ENCODE results near the gene PLCE1.

Gene PLCE1

GRCh38 chr10:94037286-94037685 lies 43.6 kb downstream of the PLCE1 start:
- Histone ChIP-seq H3K9me3 (replicated peaks; ENCODE audit: insufficient read depth, low read length) (no peaks in the 10 kb centered on the region), H3K9me2 (replicated peaks; ENCODE audit: insufficient read depth, low read length) (no peaks in the 10 kb centered on the region), H3K79me2 (ENCODE audit: low read length) (no peaks in the 10 kb centered on the region), H3K27me3 (replicated peaks; ENCODE audit: insufficient read depth, low read length) (no peaks in the 10 kb centered on the region), H3K4me1 (ENCODE audit: low read length) (no peaks in the 10 kb centered on the region), H3F3A (ENCODE audit: insufficient read depth, low read length) (no peaks in the 10 kb centered on the region), H3K4me2 (ENCODE audit: low read depth, low read length) (no peak overlapping the region), H3K9ac (ENCODE audit: low read length) (no peak overlapping the region), H3K4me3 (ENCODE audit: low read length) (no peak overlapping the region), H3K36me3 (replicated peaks; ENCODE audit: insufficient read depth, low read length) (no peaks in the 10 kb centered on the region), H4K20me1 (ENCODE audit: insufficient read depth, low read length) (no peaks in the 10 kb centered on the region), H3K27ac (ENCODE audit: low read length) (no peak overlapping the region), H2AFZ (ENCODE audit: low read length) (no peak overlapping the region)
- no peak for DNase-seq
- TF ChIP-seq EZH2 (optimal IDR thresholded peaks at IDR 0.05; ENCODE audit: low read depth, low read length) (no peak), EZH2phosphoT487 (IDR thresholded peaks at IDR 0.05; ENCODE audit: low read length) (no peak), CTCF (IDR thresholded peaks at IDR 0.05; ENCODE audit: low read length) (no peak)

GRCh38 chr10:94038024-94038423 lies 44.3 kb downstream of the PLCE1 start:
- no peaks in the 10 kb centered on the region for H3F3A ChIP-seq (ENCODE audit: insufficient read depth, low read length)
- no peak overlapping the region for H2AFZ ChIP-seq (ENCODE audit: low read length)
- H3K27ac ChIP-seq (ENCODE audit: low read length), result no peak overlapping the region
- DNase-seq, result no peak
- H3K79me2 ChIP-seq (ENCODE audit: low read length), result no peaks in the 10 kb centered on the region
- no peaks in the 10 kb centered on the region for H3K4me1 ChIP-seq (ENCODE audit: low read length)
- no peak overlapping the region for H3K9ac ChIP-seq (ENCODE audit: low read length)
- no peak overlapping the region for H3K4me2 ChIP-seq (ENCODE audit: low read depth, low read length)
- no peaks in the 10 kb centered on the region for H3K36me3 ChIP-seq (replicated peaks; ENCODE audit: insufficient read depth, low read length)
- H3K9me3 ChIP-seq (replicated peaks; ENCODE audit: insufficient read depth, low read length), result no peaks in the 10 kb centered on the region
- no peak for TF ChIP-seq CTCF (IDR thresholded peaks at IDR 0.05; ENCODE audit: low read length)
- TF ChIP-seq EZH2 (optimal IDR thresholded peaks at IDR 0.05; ENCODE audit: low read depth, low read length), result no peak
- TF ChIP-seq EZH2phosphoT487 (IDR thresholded peaks at IDR 0.05; ENCODE audit: low read length), result no peak
- H4K20me1 ChIP-seq (ENCODE audit: insufficient read depth, low read length), result no peaks in the 10 kb centered on the region
- no peaks in the 10 kb centered on the region for H3K27me3 ChIP-seq (replicated peaks; ENCODE audit: insufficient read depth, low read length)
- no peak overlapping the region for H3K4me3 ChIP-seq (ENCODE audit: low read length)
- no peaks in the 10 kb centered on the region for H3K9me2 ChIP-seq (replicated peaks; ENCODE audit: insufficient read depth, low read length)

- H3K4me3 ChIP-seq (ENCODE audit: low read length), result no peak overlapping the region
- H3K9me3 ChIP-seq (replicated peaks; ENCODE audit: insufficient read depth, low read length), result no peaks in the 10 kb centered on the region
- no peak for DNase-seq
- no peaks in the 10 kb centered on the region for H3K36me3 ChIP-seq (replicated peaks; ENCODE audit: insufficient read depth, low read length)
- no peak for TF ChIP-seq EZH2phosphoT487 (IDR thresholded peaks at IDR 0.05; ENCODE audit: low read length)
- no peaks in the 10 kb centered on the region for H3K79me2 ChIP-seq (ENCODE audit: low read length)
- no peak overlapping the region for H3K9ac ChIP-seq (ENCODE audit: low read length)
- no peaks in the 10 kb centered on the region for H3K9me2 ChIP-seq (replicated peaks; ENCODE audit: insufficient read depth, low read length)
- no peak overlapping the region for H2AFZ ChIP-seq (ENCODE audit: low read length)
- no peak overlapping the region for H3K27ac ChIP-seq (ENCODE audit: low read length)
- no peaks in the 10 kb centered on the region for H3F3A ChIP-seq (ENCODE audit: insufficient read depth, low read length)
- no peaks in the 10 kb centered on the region for H4K20me1 ChIP-seq (ENCODE audit: insufficient read depth, low read length)
- no peaks in the 10 kb centered on the region for H3K4me1 ChIP-seq (ENCODE audit: low read length)
- no peak overlapping the region for H3K4me2 ChIP-seq (ENCODE audit: low read depth, low read length)
- H3K27me3 ChIP-seq (replicated peaks; ENCODE audit: insufficient read depth, low read length), result no peaks in the 10 kb centered on the region
These were observed 47.5 kb downstream of the PLCE1 start for GRCh38 chr10:94041206-94041605.

GRCh38 chr10:94042001-94042833 lies 48.5 kb downstream of the PLCE1 start:
- Histone ChIP-seq H2AFZ (ENCODE audit: low read length) (no peak overlapping the region), H3K27me3 (replicated peaks; ENCODE audit: insufficient read depth, low read length) (no peaks in the 10 kb centered on the region), H3K9ac (ENCODE audit: low read length) (no peak overlapping the region), H3K27ac (ENCODE audit: low read length) (no peak overlapping the region), H3K4me2 (ENCODE audit: low read depth, low read length) (no peak overlapping the region), H3F3A (ENCODE audit: insufficient read depth, low read length) (no peaks in the 10 kb centered on the region), H3K4me1 (ENCODE audit: low read length) (no peaks in the 10 kb centered on the region), H3K36me3 (replicated peaks; ENCODE audit: insufficient read depth, low read length) (no peaks in the 10 kb centered on the region), H3K79me2 (ENCODE audit: low read length) (no peaks in the 10 kb centered on the region), H3K9me2 (replicated peaks; ENCODE audit: insufficient read depth, low read length) (no peaks in the 10 kb centered on the region), H4K20me1 (ENCODE audit: insufficient read depth, low read length) (no peaks in the 10 kb centered on the region), H3K9me3 (replicated peaks; ENCODE audit: insufficient read depth, low read length) (no peaks in the 10 kb centered on the region), H3K4me3 (ENCODE audit: low read length) (no peak overlapping the region)
- DNase-seq, result no peak
- TF ChIP-seq EZH2phosphoT487 (IDR thresholded peaks at IDR 0.05; ENCODE audit: low read length), result no peak
- TF ChIP-seq CTCF (IDR thresholded peaks at IDR 0.05; ENCODE audit: low read length), result no peak
- TF ChIP-seq EZH2 (optimal IDR thresholded peaks at IDR 0.05; ENCODE audit: low read depth, low read length), result no peak

Measured in MM.1S (cell line).